Non-pigmented ciliary epithelial cell (primary cell): ENCODE data around the gene PLEKHN1.
"Not testable (repeated sequence)": the region's sequence is repeated elsewhere in the genome, so short reads cannot be mapped to it uniquely, and the experiment has no call there.

Source experiments
- DNase-seq: peaks from one replicate; pipeline ENCODE4 v3.0.0-alpha.2; 2010; ENCODE audit warnings: low read depth

PLEKHN1 gene

GRCh38 chr1:995665-996633, 29.7 kb downstream of the PLEKHN1 start:
- DNase-seq = no peak

- DNase-seq = no peak
Observed at GRCh38 chr1:996851-997712, 30.8 kb downstream of the PLEKHN1 start.

- DNase-seq = no peak
Observed at GRCh38 chr1:997713-997992, 31.4 kb downstream of the PLEKHN1 start.

- DNase-seq = no peak
Observed at GRCh38 chr1:997993-998744, 31.9 kb downstream of the PLEKHN1 start.

- no peak for DNase-seq
Observed at GRCh38 chr1:998745-998994, 32.4 kb downstream of the PLEKHN1 start.

GRCh38 chr1:998995-999724, 32.9 kb downstream of the PLEKHN1 start:
- no peak for DNase-seq

- DNase-seq = no peak
Observed at GRCh38 chr1:999725-1000356, 33.6 kb downstream of the PLEKHN1 start, which contains the start of gene HES4. Gene HES4, minus strand, starts transcription at chr1:1000097. Its CDS starts 124 bp downstream, at chr1:999973.

- no peak for DNase-seq
Observed at GRCh38 chr1:1000357-1001056, 34.2 kb downstream of the PLEKHN1 start.

GRCh38 chr1:1001057-1001783, 34.9 kb downstream of the PLEKHN1 start:
- DNase-seq = no peak

GRCh38 chr1:1003618-1004419, 37.5 kb downstream of the PLEKHN1 start:
- no peak for DNase-seq

GRCh38 chr1:1004420-1004779, 38.1 kb downstream of the PLEKHN1 start:
- no peak for DNase-seq

- DNase-seq = no peak
Observed at GRCh38 chr1:1004780-1005697, 38.8 kb downstream of the PLEKHN1 start.

GRCh38 chr1:1005774-1006304, 39.6 kb downstream of the PLEKHN1 start:
- DNase-seq = no peak

GRCh38 chr1:1006305-1007159, 40.2 kb downstream of the PLEKHN1 start:
- DNase-seq = no peak

GRCh38 chr1:1010131-1010530, 43.8 kb downstream of the PLEKHN1 start:
- not testable (repeated sequence) for DNase-seq

- DNase-seq = no peak
Observed at GRCh38 chr1:1011396-1011949, 45.2 kb downstream of the PLEKHN1 start.

- not testable (repeated sequence) for DNase-seq
Observed at GRCh38 chr1:1012736-1013104, 46.4 kb downstream of the PLEKHN1 start.
